Limb (tissue), 2 donors: ENCODE results near the gene ZMIZ1.

ENCODE experiments used
- DNase-seq, 2 donors: peaks; one replicate each; pipeline ENCODE4 v3.0.0-alpha.2; 2016; ENCODE audit errors: extremely low spot score in 2 of 2

Gene ZMIZ1

GRCh38 chr10:79052291-79053080 is 16.3 kb upstream of the ZMIZ1 start:
- peak in 1 of 2 donors; percentile 45 for DNase-seq

GRCh38 chr10:79053081-79053434 is 15.7 kb upstream of the ZMIZ1 start:
- no peak for DNase-seq

- peak in 1 of 2 donors; percentile 21 for DNase-seq
Measured at GRCh38 chr10:79053481-79054202, 15.1 kb upstream of the ZMIZ1 start.

- DNase-seq, result peak in 1 of 2 donors; percentile 19
Measured at GRCh38 chr10:79054203-79055099, 14.3 kb upstream of the ZMIZ1 start.

GRCh38 chr10:79055100-79055782 is 13.5 kb upstream of the ZMIZ1 start:
- peak in 1 of 2 donors; percentile 6 for DNase-seq

- DNase-seq, result no peak
Measured at GRCh38 chr10:79055892-79056291, 12.9 kb upstream of the ZMIZ1 start.

GRCh38 chr10:79056361-79056735 is 12.4 kb upstream of the ZMIZ1 start:
- peak in 1 of 2 donors; percentile 21 for DNase-seq

GRCh38 chr10:79056736-79057391 is 11.9 kb upstream of the ZMIZ1 start:
- DNase-seq, result peak in 1 of 2 donors; percentile 13

GRCh38 chr10:79057481-79058275 is 11.1 kb upstream of the ZMIZ1 start:
- DNase-seq, result peak in 1 of 2 donors; percentile 12

GRCh38 chr10:79058899-79059841 is 9.6 kb upstream of the ZMIZ1 start:
- DNase-seq, result no peak

GRCh38 chr10:79059859-79060379 is 8.8 kb upstream of the ZMIZ1 start:
- no peak for DNase-seq

GRCh38 chr10:79060641-79061255 is 8.0 kb upstream of the ZMIZ1 start:
- no peak for DNase-seq

- DNase-seq, result no peak
Measured at GRCh38 chr10:79061441-79062315, 7.1 kb upstream of the ZMIZ1 start.

GRCh38 chr10:79063071-79063491 is 5.7 kb upstream of the ZMIZ1 start:
- no peak for DNase-seq

- DNase-seq, result no peak
Measured at GRCh38 chr10:79063661-79064492, 4.9 kb upstream of the ZMIZ1 start.

- no peak for DNase-seq
Measured at GRCh38 chr10:79065091-79065551, 3.6 kb upstream of the ZMIZ1 start.
